ENCODE measurements around the gene C1orf53.
A peak's percentile ranks its signal among the peaks of the same experiment; 100 is the strongest.
"Not testable (repeated sequence)": the region's sequence is repeated elsewhere in the genome, so short reads cannot be mapped to it uniquely, and the experiment has no call there.

Gene C1orf53

GRCh38 chr1:197902454-197903195 lies at the start of gene C1orf53:
TSS of gene C1orf53 (plus strand) at chr1:197902630. CDS start at chr1:197902650, 20 bp downstream.
- peak; percentile 92 for DNase-seq

- not testable (repeated sequence) for DNase-seq
These were observed 46.7 kb upstream of the C1orf53 start for GRCh38 chr1:197855751-197856150.

- peak; percentile 27 for DNase-seq
These were observed 45.0 kb upstream of the C1orf53 start for GRCh38 chr1:197857477-197857876.

- peak; percentile 47 for DNase-seq
These were observed 43.4 kb upstream of the C1orf53 start for GRCh38 chr1:197859024-197859423.

- no peak for DNase-seq
These were observed 40.2 kb upstream of the C1orf53 start for GRCh38 chr1:197862221-197862620.

- no peak for DNase-seq
These were observed 39.8 kb upstream of the C1orf53 start for GRCh38 chr1:197862671-197863070.

- no peak for DNase-seq
These were observed 36.6 kb upstream of the C1orf53 start for GRCh38 chr1:197865809-197866208.

GRCh38 chr1:197868751-197869489 lies 33.5 kb upstream of the C1orf53 start:
- DNase-seq = peak; percentile 85

GRCh38 chr1:197869490-197870077 lies 32.8 kb upstream of the C1orf53 start:
- DNase-seq = no peak

- DNase-seq = no peak
These were observed 25.5 kb upstream of the C1orf53 start for GRCh38 chr1:197876894-197877293.

GRCh38 chr1:197880385-197880784 lies 22.0 kb upstream of the C1orf53 start:
- DNase-seq = peak; percentile 38

- DNase-seq = not testable (repeated sequence)
These were observed 20.2 kb upstream of the C1orf53 start for GRCh38 chr1:197882241-197882640.

GRCh38 chr1:197884173-197884572 lies 18.3 kb upstream of the C1orf53 start:
- no peak for DNase-seq

GRCh38 chr1:197890936-197891335 lies 11.5 kb upstream of the C1orf53 start:
- no peak for DNase-seq

GRCh38 chr1:197892684-197893083 lies 9.7 kb upstream of the C1orf53 start:
- DNase-seq = no peak

- no peak for DNase-seq
These were observed 6.1 kb upstream of the C1orf53 start for GRCh38 chr1:197896301-197896700.

GRCh38 chr1:197899037-197899436 lies 3.4 kb upstream of the C1orf53 start:
- no peak for DNase-seq

- no peak for DNase-seq
These were observed 338 bp upstream of the C1orf53 start for GRCh38 chr1:197902131-197902453.

GRCh38 chr1:197903196-197903514 lies 725 bp downstream of the C1orf53 start:
- no peak for DNase-seq

GRCh38 chr1:197904126-197904787 lies 1.8 kb downstream of the C1orf53 start:
- DNase-seq = no peak

- DNase-seq = no peak
These were observed 3.4 kb downstream of the C1orf53 start for GRCh38 chr1:197905699-197906351.

- no peak for DNase-seq
These were observed 5.6 kb downstream of the C1orf53 start for GRCh38 chr1:197907846-197908616.

All from hematopoietic multipotent progenitor cell treated with erythropoietin and hydrocortisone succinate and interleukin-3 and kit ligand, for 4 days (in vitro differentiated cells).